ENCODE results near the gene PRPSAP2.

PRPSAP2 gene

GRCh38 chr17:18925187-18925586, 67.3 kb downstream of the PRPSAP2 start:
- no peaks in the 10 kb centered on the region for H3K36me3 ChIP-seq (ENCODE audit: insufficient read depth)
- peaks cover 39% of the 10 kb centered on the region for H3K4me1 ChIP-seq (ENCODE audit: low read depth, poor library complexity, severe bottlenecking)
- H4K20me1 ChIP-seq (ENCODE audit: insufficient read depth): no peaks in the 10 kb centered on the region
- H3K27ac ChIP-seq: no peak overlapping the region
- no peak overlapping the region for H3K4me2 ChIP-seq
- TF ChIP-seq, protein P1, sequence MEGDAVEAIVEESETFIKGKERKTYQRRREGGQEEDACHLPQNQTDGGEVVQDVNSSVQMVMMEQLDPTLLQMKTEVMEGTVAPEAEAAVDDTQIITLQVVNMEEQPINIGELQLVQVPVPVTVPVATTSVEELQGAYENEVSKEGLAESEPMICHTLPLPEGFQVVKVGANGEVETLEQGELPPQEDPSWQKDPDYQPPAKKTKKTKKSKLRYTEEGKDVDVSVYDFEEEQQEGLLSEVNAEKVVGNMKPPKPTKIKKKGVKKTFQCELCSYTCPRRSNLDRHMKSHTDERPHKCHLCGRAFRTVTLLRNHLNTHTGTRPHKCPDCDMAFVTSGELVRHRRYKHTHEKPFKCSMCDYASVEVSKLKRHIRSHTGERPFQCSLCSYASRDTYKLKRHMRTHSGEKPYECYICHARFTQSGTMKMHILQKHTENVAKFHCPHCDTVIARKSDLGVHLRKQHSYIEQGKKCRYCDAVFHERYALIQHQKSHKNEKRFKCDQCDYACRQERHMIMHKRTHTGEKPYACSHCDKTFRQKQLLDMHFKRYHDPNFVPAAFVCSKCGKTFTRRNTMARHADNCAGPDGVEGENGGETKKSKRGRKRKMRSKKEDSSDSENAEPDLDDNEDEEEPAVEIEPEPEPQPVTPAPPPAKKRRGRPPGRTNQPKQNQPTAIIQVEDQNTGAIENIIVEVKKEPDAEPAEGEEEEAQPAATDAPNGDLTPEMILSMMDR (conservative IDR thresholded peaks at IDR 0.05; ENCODE audit: low read depth, low read length): no peak
- peaks cover 9% of the 10 kb centered on the region; the same call in 1 of the 2 replicates for H3K79me2 ChIP-seq (ENCODE audit: insufficient read depth, low read depth)
- no peak overlapping the region for H3K9ac ChIP-seq
- no peaks in the 10 kb centered on the region for H3K27me3 ChIP-seq (ENCODE audit: insufficient read depth, low read depth)
- H2AFZ ChIP-seq (ENCODE audit: low read depth): no peak overlapping the region
- no peak overlapping the region for H3K4me3 ChIP-seq (IDR thresholded peaks at IDR 0.05; ENCODE audit: insufficient read depth, low read depth, low read length)

- Histone ChIP-seq H3K4me3 (IDR thresholded peaks at IDR 0.05; ENCODE audit: insufficient read depth, low read depth, low read length) (no peak overlapping the region), H4K20me1 (ENCODE audit: insufficient read depth) (no peaks in the 10 kb centered on the region), H3K4me2 (no peak overlapping the region), H3K4me1 (ENCODE audit: low read depth, poor library complexity, severe bottlenecking) (peaks cover 6% of the 10 kb centered on the region), H3K79me2 (ENCODE audit: insufficient read depth, low read depth) (peaks cover 4% of the 10 kb centered on the region; the same call in 1 of the 2 replicates), H3K27me3 (ENCODE audit: insufficient read depth, low read depth) (no peaks in the 10 kb centered on the region), H3K36me3 (ENCODE audit: insufficient read depth) (no peaks in the 10 kb centered on the region), H3K27ac (no peak overlapping the region), H2AFZ (ENCODE audit: low read depth) (no peak overlapping the region), H3K9ac (no peak overlapping the region)
- TF ChIP-seq, protein P1 (conservative IDR thresholded peaks at IDR 0.05; ENCODE audit: low read depth, low read length): no peak
Observed at GRCh38 chr17:18928628-18929125, 70.7 kb downstream of the PRPSAP2 start.

DNA sequence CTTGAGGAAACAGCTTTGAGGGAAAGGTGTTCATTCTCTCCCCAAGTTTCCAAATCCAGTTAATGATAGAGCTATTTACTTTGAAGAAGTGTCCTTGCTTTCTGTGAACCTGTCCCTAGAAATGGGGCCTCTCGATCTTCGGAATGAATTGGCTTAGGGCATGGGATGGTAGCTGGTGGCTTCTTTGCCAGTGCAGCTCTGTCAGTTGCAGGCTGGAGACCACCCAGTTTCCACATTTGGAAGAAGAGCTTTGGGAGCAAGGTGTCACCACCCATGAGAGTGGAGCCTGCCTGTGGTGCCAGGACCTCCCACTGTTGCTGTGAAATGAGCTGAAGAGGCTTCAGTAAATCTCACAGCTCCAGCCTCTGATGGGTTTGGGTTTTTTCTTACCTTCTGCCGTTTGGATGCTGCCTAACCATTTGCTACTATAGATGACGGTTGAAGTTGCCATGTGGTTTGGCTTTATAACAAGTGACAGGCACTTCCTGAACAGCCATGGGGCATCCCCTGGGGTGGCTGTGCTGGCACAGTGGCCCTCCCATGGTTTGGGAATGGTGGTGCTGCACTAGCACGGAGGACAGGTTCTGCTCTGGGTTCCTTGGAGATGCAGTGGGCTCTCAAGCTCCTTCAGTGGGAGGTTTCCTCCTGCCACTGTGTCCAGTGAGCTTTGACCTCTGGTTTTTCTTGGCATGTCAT, 74.6 kb downstream of the PRPSAP2 start:
- H3K9ac ChIP-seq: no peak overlapping the region
- H3K4me2 ChIP-seq: no peak overlapping the region
- no peaks in the 10 kb centered on the region for H3K27me3 ChIP-seq (ENCODE audit: insufficient read depth, low read depth)
- H2AFZ ChIP-seq (ENCODE audit: low read depth): no peak overlapping the region
- no peak overlapping the region for H3K4me3 ChIP-seq (IDR thresholded peaks at IDR 0.05; ENCODE audit: insufficient read depth, low read depth, low read length)
- H3K79me2 ChIP-seq (ENCODE audit: insufficient read depth, low read depth): no peaks in the 10 kb centered on the region
- H3K4me1 ChIP-seq (ENCODE audit: low read depth, poor library complexity, severe bottlenecking): no peaks in the 10 kb centered on the region
- no peaks in the 10 kb centered on the region for H3K36me3 ChIP-seq (ENCODE audit: insufficient read depth)
- no peak overlapping the region for H3K27ac ChIP-seq
- H4K20me1 ChIP-seq (ENCODE audit: insufficient read depth): no peaks in the 10 kb centered on the region
- TF ChIP-seq, protein P1 (conservative IDR thresholded peaks at IDR 0.05; ENCODE audit: low read depth, low read length): no peak

GRCh38 chr17:18933102-18934058, 75.4 kb downstream of the PRPSAP2 start:
- TF ChIP-seq, protein P1 (conservative IDR thresholded peaks at IDR 0.05; ENCODE audit: low read depth, low read length): no peak
- H3K4me1 ChIP-seq (ENCODE audit: low read depth, poor library complexity, severe bottlenecking): no peaks in the 10 kb centered on the region
- no peaks in the 10 kb centered on the region for H3K36me3 ChIP-seq (ENCODE audit: insufficient read depth)
- H3K27me3 ChIP-seq (ENCODE audit: insufficient read depth, low read depth): no peaks in the 10 kb centered on the region
- no peak overlapping the region for H3K9ac ChIP-seq
- no peaks in the 10 kb centered on the region for H3K79me2 ChIP-seq (ENCODE audit: insufficient read depth, low read depth)
- H2AFZ ChIP-seq (ENCODE audit: low read depth): no peak overlapping the region
- no peak overlapping the region for H3K4me3 ChIP-seq (IDR thresholded peaks at IDR 0.05; ENCODE audit: insufficient read depth, low read depth, low read length)
- H3K27ac ChIP-seq: no peak overlapping the region
- no peaks in the 10 kb centered on the region for H4K20me1 ChIP-seq (ENCODE audit: insufficient read depth)
- no peak overlapping the region for H3K4me2 ChIP-seq
